D721Med (cell line): ENCODE data around the gene ABLIM1.

Experiments used
- DNase-seq: peaks from one replicate; pipeline ENCODE4 v3.0.0; 2011; ENCODE audit warnings: low spot score; ENCODE audit not compliant: insufficient read length
- FAIRE-seq: peaks from 2 replicates; lab custom pipeline; 2011; peaks lifted over from hg19 to GRCh38; lab: Jason Lieb, UNC
- CTCF ChIP-seq: IDR thresholded peaks from 2 replicates; pipeline ENCODE4 v1.5.1; 2012; ENCODE audit warnings: mild to moderate bottlenecking, control low read depth; ENCODE audit not compliant: insufficient read depth; ENCODE audit errors: missing control alignments

The ABLIM1 gene

DNA sequence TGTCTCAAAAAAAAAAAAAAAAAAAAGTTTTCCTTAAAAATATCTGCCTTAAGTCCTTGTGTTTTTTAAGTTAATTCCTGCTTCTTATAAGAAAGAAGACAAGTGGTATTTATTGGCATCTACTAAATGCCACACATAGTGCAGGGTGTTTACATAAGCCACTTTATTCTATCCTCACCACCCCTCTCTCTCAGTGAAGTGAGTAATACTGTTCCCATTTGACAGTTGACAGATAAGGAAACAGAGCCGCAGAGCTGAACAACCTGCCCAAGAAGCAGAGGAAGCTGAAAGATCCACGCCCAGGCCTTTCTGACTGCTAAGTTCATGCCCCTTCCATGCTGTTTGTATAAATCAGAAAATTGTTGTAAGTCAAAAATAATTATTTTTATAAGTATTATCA is 54.1 kb downstream of the ABLIM1 start:
- no peak for FAIRE-seq

DNA sequence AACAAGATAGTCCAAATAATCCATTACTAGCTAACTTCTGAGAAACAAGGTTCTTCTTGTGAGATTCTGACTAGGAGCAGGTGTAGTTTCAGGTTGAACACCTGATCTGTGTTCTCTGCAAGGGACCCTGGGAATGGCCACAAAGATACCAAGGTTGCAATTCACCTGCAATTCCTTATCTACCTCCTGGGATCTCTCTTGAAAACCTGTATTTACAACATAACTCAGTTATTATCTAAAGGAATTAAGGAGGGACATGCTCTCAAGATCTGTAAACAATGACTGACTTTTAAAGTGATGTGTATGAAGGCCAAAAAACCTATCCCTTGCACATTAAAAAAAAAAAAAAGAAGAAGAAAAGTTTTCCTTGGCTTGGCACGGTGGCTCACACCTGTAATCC is 54.8 kb downstream of the ABLIM1 start:
- FAIRE-seq (no peak), DNase-seq (no peak)
- no peak for TF ChIP-seq CTCF

More for the DNA sequence above, 54.1 kb downstream of the ABLIM1 start:
- TF ChIP-seq CTCF = no peak
- no peak for DNase-seq

GRCh38 chr10:114600057-114600456 is 58.0 kb downstream of the ABLIM1 start:
- FAIRE-seq (no peak), DNase-seq (no peak)
- no peak for TF ChIP-seq CTCF

DNA sequence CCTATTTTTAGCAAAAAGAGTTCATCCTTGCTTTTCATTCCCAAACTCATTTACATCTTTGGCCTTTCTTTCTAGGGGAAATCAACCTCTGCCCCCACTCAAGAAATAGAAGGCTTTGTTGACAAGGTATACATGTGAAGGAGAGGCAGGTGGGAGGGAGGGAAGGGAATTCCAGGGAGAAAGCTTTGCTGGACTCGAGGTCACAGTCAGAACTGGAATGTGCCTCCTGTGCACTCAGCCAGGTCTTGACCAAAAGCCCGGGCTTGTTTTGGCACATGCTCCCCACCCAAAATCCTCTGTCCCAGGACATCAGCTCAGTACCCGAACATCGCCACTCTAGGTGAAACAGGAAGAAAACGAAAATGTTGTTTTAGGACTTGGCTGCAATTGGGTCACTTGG is 61.3 kb downstream of the ABLIM1 start:
- FAIRE-seq = no peak
- no peak for TF ChIP-seq CTCF
- DNase-seq = no peak

- FAIRE-seq (no peak), DNase-seq (no peak)
- no peak for TF ChIP-seq CTCF
These were observed 64.1 kb downstream of the ABLIM1 start for GRCh38 chr10:114593816-114594468.

GRCh38 chr10:114593240-114593792 is 64.8 kb downstream of the ABLIM1 start:
- no peak for TF ChIP-seq CTCF
- no peak for DNase-seq
- FAIRE-seq = no peak

DNA sequence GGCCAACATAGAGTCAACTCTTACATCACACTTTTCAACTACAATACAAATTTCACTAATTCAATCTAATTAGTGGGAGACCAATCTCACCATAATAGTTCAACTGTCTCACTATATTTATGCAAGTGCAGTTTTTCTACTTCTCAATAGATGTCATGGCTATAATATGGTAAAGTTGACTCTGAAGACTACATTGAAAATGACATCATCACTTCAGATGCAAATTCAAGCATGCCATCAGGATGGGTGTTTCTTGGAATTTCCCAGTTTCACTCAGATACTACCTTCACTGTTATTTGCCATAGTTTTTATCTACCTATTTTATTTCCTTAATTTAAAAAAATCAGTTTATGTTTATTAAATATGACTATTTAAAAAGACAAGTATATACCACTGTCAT is 67.1 kb downstream of the ABLIM1 start:
- TF ChIP-seq CTCF = no peak
- DNase-seq (no peak), FAIRE-seq (no peak)
